ENCODE data around the gene RGS6.

Gene RGS6

GRCh38 chr14:72589652-72590051 is 657.4 kb downstream of the RGS6 start:
- DNase-seq (ENCODE audit: low read depth), result no peak

- no peak for DNase-seq (ENCODE audit: low read depth)
Measured at GRCh38 chr14:72590577-72590976, 658.3 kb downstream of the RGS6 start.

- no peak for DNase-seq (ENCODE audit: low read depth)
Measured at GRCh38 chr14:72591391-72591790, 659.2 kb downstream of the RGS6 start.

GRCh38 chr14:72594099-72594901 is 662.1 kb downstream of the RGS6 start:
- DNase-seq (ENCODE audit: low read depth), result peak; percentile 13

- DNase-seq (ENCODE audit: low read depth), result no peak
Measured at GRCh38 chr14:72595152-72595862, 663.1 kb downstream of the RGS6 start.

GRCh38 chr14:72597252-72598233 is 665.3 kb downstream of the RGS6 start:
- DNase-seq (ENCODE audit: low read depth), result no peak

- DNase-seq (ENCODE audit: low read depth), result no peak
Measured at GRCh38 chr14:72598306-72598705, 666.1 kb downstream of the RGS6 start.

- DNase-seq (ENCODE audit: low read depth), result no peak
Measured at GRCh38 chr14:72599579-72600470, 667.6 kb downstream of the RGS6 start.

GRCh38 chr14:72600551-72601330 is 668.5 kb downstream of the RGS6 start:
- DNase-seq (ENCODE audit: low read depth), result no peak

GRCh38 chr14:72603639-72604038 is 671.4 kb downstream of the RGS6 start:
- DNase-seq (ENCODE audit: low read depth), result no peak

GRCh38 chr14:72604133-72604532 is 671.9 kb downstream of the RGS6 start:
- no peak for DNase-seq (ENCODE audit: low read depth)

- no peak for DNase-seq (ENCODE audit: low read depth)
Measured at GRCh38 chr14:72605096-72605920, 673.1 kb downstream of the RGS6 start.

- DNase-seq (ENCODE audit: low read depth), result no peak
Measured at GRCh38 chr14:72605921-72606220, 673.6 kb downstream of the RGS6 start.

GRCh38 chr14:72606879-72607278 is 674.6 kb downstream of the RGS6 start:
- DNase-seq (ENCODE audit: low read depth), result no peak

GRCh38 chr14:72607386-72608130 is 675.3 kb downstream of the RGS6 start:
- DNase-seq (ENCODE audit: low read depth), result no peak

- no peak for DNase-seq (ENCODE audit: low read depth)
Measured at GRCh38 chr14:72608391-72609204, 676.4 kb downstream of the RGS6 start.

GRCh38 chr14:72609205-72609916 is 677.1 kb downstream of the RGS6 start:
- DNase-seq (ENCODE audit: low read depth), result no peak

All from activated T-cell treated with anti-CD3 and anti-CD28 coated beads for 48 hours (primary cell).